GM13976 (cell line): ENCODE results near the gene NEU2.

Experiments
- DNase-seq: peaks from one replicate; pipeline ENCODE4 v3.0.0; 2012; ENCODE audit warnings: low spot score
- CTCF ChIP-seq: IDR thresholded peaks from 2 replicates; pipeline ENCODE4 v1.5.1; 2012; ENCODE audit warnings: borderline replicate concordance, mild to moderate bottlenecking; ENCODE audit not compliant: insufficient read depth; ENCODE audit errors: extremely low read depth, missing control alignments, control extremely low read depth
- in situ Hi-C: fragments of 300-500 bp; cut with MboI; formaldehyde crosslinking; loops from one replicate; pipeline ENCODE4 v1.12.0; 2022; ENCODE audit warnings: low sequenced_read_pairs, mixed read lengths, inconsistent platforms; ENCODE audit not compliant: unreplicated experiment

NEU2 gene

GRCh38 chr2:233003658-233004555 lies 28.6 kb upstream of the NEU2 start:
- DNase-seq: no peak
- in situ Hi-C loops: no loop called here
- TF ChIP-seq CTCF: no peak

GRCh38 chr2:233005096-233005495 lies 27.4 kb upstream of the NEU2 start:
- no peak for TF ChIP-seq CTCF
- in situ Hi-C loops: no loop called here

GRCh38 chr2:233006648-233007047 lies 25.8 kb upstream of the NEU2 start:
- no peak for TF ChIP-seq CTCF
- no peak for DNase-seq
- in situ Hi-C loops: no loop called here

More at GRCh38 chr2:233005096-233005495, 27.4 kb upstream of the NEU2 start:
- DNase-seq: no peak

GRCh38 chr2:233007270-233007669 lies 25.2 kb upstream of the NEU2 start:
- no peak for TF ChIP-seq CTCF
- in situ Hi-C loops: no loop called here
- DNase-seq: no peak

GRCh38 chr2:233007739-233008138 lies 24.7 kb upstream of the NEU2 start:
- in situ Hi-C loops: no loop called here
- no peak for DNase-seq
- no peak for TF ChIP-seq CTCF

- TF ChIP-seq CTCF: no peak
- in situ Hi-C loops: no loop called here
- no peak for DNase-seq
Measured at GRCh38 chr2:233009661-233010060, 22.8 kb upstream of the NEU2 start.
